ENCODE measurements around the gene SSX2IP. TPM values are rescaled to one million over a fixed set of nuclear protein-coding genes. Genes with fewer than 3 reads are reported as not detected.

Gene SSX2IP
- total RNA-seq, 6 donors from 2014 or later, result 2.1 to 15.0 (median 5.4) TPM

- H3K4me3 ChIP-seq, result no peak overlapping the region
- TF ChIP-seq CTCF (IDR thresholded peaks at IDR 0.05), result no peak
- no peaks in the 10 kb centered on the region for H3K27me3 ChIP-seq
- 68 to 90% methylated on average over 3 of the region's 3 CpGs for WGBS, 2 donors
- no peaks in the 10 kb centered on the region for H3K36me3 ChIP-seq
- H3K4me1 ChIP-seq, result peaks cover 0 to 2% (median 0%) of the 10 kb centered on the region in 4 donors
- DNase-seq, result no peak
- ATAC-seq (ENCODE audit: low FRiP score in 2 of 2), result no peak
- no peak overlapping the region for H3K27ac ChIP-seq
- H3K9me3 ChIP-seq, result no peaks in the 10 kb centered on the region
Observed at GRCh38 chr1:84674705-84675104, 15.6 kb downstream of the SSX2IP start.

- H3K27ac ChIP-seq, result no peak overlapping the region
- ATAC-seq (ENCODE audit: low FRiP score in 2 of 2) (no peak), DNase-seq (no peak)
- no peak overlapping the region for H3K4me3 ChIP-seq
- H3K9me3 ChIP-seq, result no peaks in the 10 kb centered on the region
- TF ChIP-seq CTCF (IDR thresholded peaks at IDR 0.05) (no peak), POLR2AphosphoS5 (IDR thresholded peaks at IDR 0.05) (no peak), POLR2A (IDR thresholded peaks at IDR 0.05) (no peak), EP300 (IDR thresholded peaks at IDR 0.05) (no peak)
- WGBS, 2 donors, result 92 to 97% methylated on average over 2 of the region's 2 CpGs
- no peaks in the 10 kb centered on the region for H3K27me3 ChIP-seq
- H3K4me1 ChIP-seq, result peaks cover 0 to 2% (median 0%) of the 10 kb centered on the region in 4 donors
- no peaks in the 10 kb centered on the region for H3K36me3 ChIP-seq
Observed at GRCh38 chr1:84674021-84674420, 16.2 kb downstream of the SSX2IP start.

- H3K4me1 ChIP-seq, result peaks cover 0 to 2% (median 0%) of the 10 kb centered on the region in 4 donors
- H3K9me3 ChIP-seq, result no peaks in the 10 kb centered on the region
- ATAC-seq (ENCODE audit: low FRiP score in 2 of 2) (no peak), DNase-seq (no peak)
- no peaks in the 10 kb centered on the region for H3K27me3 ChIP-seq
- H3K27ac ChIP-seq, result no peak overlapping the region
- WGBS, 2 donors, result 83 to 87% methylated on average over 3 of the region's 3 CpGs
- H3K4me3 ChIP-seq, result no peak overlapping the region
- TF ChIP-seq CTCF (IDR thresholded peaks at IDR 0.05), result no peak
- TF ChIP-seq POLR2AphosphoS5 (IDR thresholded peaks at IDR 0.05), result no peak
- no peak for TF ChIP-seq EP300 (IDR thresholded peaks at IDR 0.05)
- no peak for TF ChIP-seq POLR2A (IDR thresholded peaks at IDR 0.05)
- no peaks in the 10 kb centered on the region for H3K36me3 ChIP-seq
Observed at GRCh38 chr1:84672080-84672854, 18.0 kb downstream of the SSX2IP start.

- H3K9me3 ChIP-seq, result no peaks in the 10 kb centered on the region
- no peaks in the 10 kb centered on the region for H3K27me3 ChIP-seq
- ATAC-seq (ENCODE audit: low FRiP score in 2 of 2), result no peak
- DNase-seq, result no peak
- 81 to 85% methylated on average over 2 of the region's 2 CpGs for WGBS, 2 donors
- H3K4me3 ChIP-seq, result no peak overlapping the region
- H3K27ac ChIP-seq, result no peak overlapping the region
- H3K4me1 ChIP-seq, result peaks cover 0 to 2% (median 0%) of the 10 kb centered on the region in 4 donors
- no peaks in the 10 kb centered on the region for H3K36me3 ChIP-seq
- TF ChIP-seq POLR2AphosphoS5 (IDR thresholded peaks at IDR 0.05), result no peak
- no peak for TF ChIP-seq EP300 (IDR thresholded peaks at IDR 0.05)
- no peak for TF ChIP-seq CTCF (IDR thresholded peaks at IDR 0.05)
- no peak for TF ChIP-seq POLR2A (IDR thresholded peaks at IDR 0.05)
Observed at GRCh38 chr1:84669831-84670230, 20.4 kb downstream of the SSX2IP start.

- TF ChIP-seq POLR2AphosphoS5 (IDR thresholded peaks at IDR 0.05), result no peak
- no peak for DNase-seq
- no peak overlapping the region for H3K27ac ChIP-seq
- WGBS, 2 donors, result 96 to 100% methylated on average over 1 of the region's 1 CpG
- ATAC-seq (ENCODE audit: low FRiP score in 2 of 2), result no peak
- H3K4me3 ChIP-seq, result no peak overlapping the region
- H3K4me1 ChIP-seq, result peaks cover 0 to 2% (median 0%) of the 10 kb centered on the region in 4 donors
- H3K27me3 ChIP-seq, result no peaks in the 10 kb centered on the region
- H3K9me3 ChIP-seq, result no peaks in the 10 kb centered on the region
- H3K36me3 ChIP-seq, result no peaks in the 10 kb centered on the region
Observed at GRCh38 chr1:84668185-84668584, 22.1 kb downstream of the SSX2IP start.

Data from upper lobe of left lung (tissue), 6 donors.